B cell (primary cell): ENCODE data around the gene MYZAP. TPM values are rescaled to one million over a fixed set of nuclear protein-coding genes. Genes with fewer than 3 reads are reported as not detected.

ENCODE experiments used
- ATAC-seq: fragments of 200-7000 bp; cut with Tn5 transposase; one replicate; pipeline ENCODE4 v1.10.0; 2021; ENCODE audit warnings: low read depth, mild to moderate bottlenecking, moderate number of reproducible peaks, moderate library complexity
- CTCF ChIA-PET: fragments of 350-600 bp; sonication (Branson Sonifier 250); formaldehyde crosslinking; loops from one replicate; lab custom pipeline; 2021; ENCODE audit warnings: antibody characterized with exemption, inconsistent platforms; lab: Charles Lee
- POLR2A ChIA-PET: fragments of 350-600 bp; sonication (Branson Sonifier 250); formaldehyde crosslinking; loops from one replicate; lab custom pipeline; 2021; ENCODE audit warnings: antibody characterized with exemption; lab: Charles Lee
- DNase-seq: peaks from one replicate; pipeline ENCODE4 v3.0.0; 2013
- H2AFZ ChIP-seq: 2 replicates; pipeline ENCODE4 v1.6.1; 2012; ENCODE audit warnings: mild to moderate bottlenecking, low read depth, low read length; ENCODE audit not compliant: insufficient read depth, poor library complexity, severe bottlenecking
- H3K27ac ChIP-seq, 2 donors: 1 replicate in 1 of 2; 2 replicates in 1 of 2; pipeline ENCODE4 v1.5.1; 2012 to 2013; ENCODE audit warnings: low read length in 2 of 2, mild to moderate bottlenecking in 2 of 2, moderate library complexity in 1 of 2
- H3K27me3 ChIP-seq, 4 experiments: fragments of 200-600 bp in 1 of 4; sonication (generic) in 1 of 4; replicated peaks in 1 of 4; 1 replicate in 2 of 4; 2 replicates in 2 of 4; pipeline versions ENCODE4 v1.6.1 to v1.7.0; 2013 to 2016; ENCODE audit warnings: low read length in 3 of 4, mild to moderate bottlenecking in 2 of 4, mixed read lengths in 1 of 4, moderate library complexity in 1 of 4; ENCODE audit not compliant: insufficient read depth in 4 of 4, control insufficient read depth in 3 of 4; ENCODE audit errors: control extremely low read depth in 1 of 4
- H3K36me3 ChIP-seq, 2 experiments: replicated peaks in 1 of 2; 1 replicate in 1 of 2; 2 replicates in 1 of 2; pipeline versions ENCODE4 v1.6.1 to v1.7.1; 2013; ENCODE audit warnings: low read length in 1 of 2; ENCODE audit not compliant: insufficient read depth in 2 of 2, control insufficient read depth in 1 of 2; ENCODE audit errors: control extremely low read depth in 1 of 2, extremely low read depth in 1 of 2
- H3K4me1 ChIP-seq, 2 donors: fragments of 200-600 bp in 1 of 2; sonication (generic) in 1 of 2; 1 replicate in 1 of 2; 2 replicates in 1 of 2; pipeline versions ENCODE4 v1.5.1 to v1.6.1; 2013 to 2017; ENCODE audit warnings: low read length in 2 of 2; ENCODE audit not compliant: control insufficient read depth in 2 of 2, insufficient read depth in 2 of 2
- H3K4me2 ChIP-seq: replicated peaks from 2 replicates; pipeline ENCODE3; 2012; ENCODE audit warnings: mild to moderate bottlenecking, low read depth, low read length; ENCODE audit not compliant: poor library complexity, severe bottlenecking
- H3K4me3 ChIP-seq, 5 experiments: fragments of 200-600 bp in 1 of 5; sonication (generic) in 1 of 5; 1 replicate in 3 of 5; 2 replicates in 2 of 5; pipeline versions ENCODE4 v1.5.1 to v1.7.0; 2011 to 2016; ENCODE audit warnings: low read length in 4 of 5, mild to moderate bottlenecking in 4 of 5, low read depth in 2 of 5, control low read depth in 1 of 5, moderate library complexity in 1 of 5; ENCODE audit not compliant: insufficient read depth in 1 of 5; ENCODE audit errors: control extremely low read depth in 1 of 5, extremely low read depth in 1 of 5
- H3K79me2 ChIP-seq: fragments of 200-600 bp; sonication (generic); one replicate; pipeline ENCODE4 v1.6.0; 2016; ENCODE audit warnings: low read length; ENCODE audit not compliant: control insufficient read depth, insufficient read depth
- H3K9ac ChIP-seq: fragments of 200-600 bp; sonication (generic); 2 replicates; pipeline ENCODE4 v1.6.1; 2017; ENCODE audit warnings: mild to moderate bottlenecking, low read length, moderate library complexity
- H3K9me3 ChIP-seq, 3 donors: one replicate each; pipeline versions ENCODE4 v1.6.1 to v1.7.1; 2013; ENCODE audit warnings: low read length in 2 of 3; ENCODE audit not compliant: control insufficient read depth in 2 of 3, insufficient read depth in 1 of 3; ENCODE audit errors: control extremely low read depth in 1 of 3
- H4K20me1 ChIP-seq: 2 replicates; pipeline ENCODE4 v1.6.0; 2012; ENCODE audit warnings: mild to moderate bottlenecking, low read length; ENCODE audit not compliant: insufficient read depth, control insufficient read depth, poor library complexity, severe bottlenecking
- H3K27ac Mint-ChIP-seq: one replicate; pipeline ENCODE4 v1.8.0; 2021; ENCODE audit warnings: mixed read lengths
- H3K27me3 Mint-ChIP-seq: one replicate; pipeline ENCODE4 v1.8.0; 2021; ENCODE audit warnings: mixed read lengths
- H3K4me1 Mint-ChIP-seq: one replicate; pipeline ENCODE4 v1.8.0; 2021; ENCODE audit warnings: mixed read lengths
- H3K4me3 Mint-ChIP-seq: one replicate; pipeline ENCODE4 v1.8.0; 2021; ENCODE audit warnings: mixed read lengths
- H3K9me3 Mint-ChIP-seq: one replicate; pipeline ENCODE4 v1.8.0; 2022; ENCODE audit warnings: mixed read lengths; ENCODE audit not compliant: insufficient read depth
- CTCF ChIP-seq: fragments of 200-600 bp; IDR thresholded peaks from one replicate; pipeline ENCODE4 v1.8.0; 2022; ENCODE audit warnings: antibody characterized with exemption, mild to moderate bottlenecking
- EZH2 ChIP-seq: IDR thresholded peaks from 2 replicates; pipeline ENCODE4 v1.6.1; 2012; ENCODE audit warnings: borderline replicate concordance, low read depth, mild to moderate bottlenecking, moderate library complexity, low read length; ENCODE audit not compliant: insufficient read depth, poor library complexity, severe bottlenecking
- WGBS: methylation state at CpG from one replicate; pipeline ENCODE4 v1.1.5; 2013; ENCODE audit warnings: missing lambda C conversion rate; ENCODE audit not compliant: insufficient coverage; 5-methylcytosine and 5-hydroxymethylcytosine counted together
- intact Hi-C: fragments of 100-400 bp; cut with micrococcal nuclease; formaldehyde crosslinking; loops from one replicate; pipeline ENCODE4 v1.10.0; 2022
- polyA plus RNA-seq: library from polyadenylated mRNA; depleted of rRNA; stranded (reverse); fragments of >200 nt; gene quantifications from 2 replicates; pipeline ENCODE4 v1.2.3, GENCODE V29; 2012
- total RNA-seq, 2 donors: library from RNA; stranded (reverse); fragments of 120-200 nt in 1 of 2; gene quantifications; 1 replicate in 1 of 2; 2 replicates in 1 of 2; pipeline versions ENCODE4 v1.2.3 to v1.2.4, GENCODE V29; 2013 to 2022

The MYZAP gene
- total and polyA plus RNA-seq, 2 donors (not counting 1 experiment from before 2014, with no cell fraction given): 1.0 to 2.8 TPM

- DNase-seq: no peak
- no peak overlapping the region for H3K27ac ChIP-seq
- H3K4me1 ChIP-seq: no peaks in the 10 kb centered on the region
- H3K79me2 ChIP-seq: no peaks in the 10 kb centered on the region
- H3K36me3 ChIP-seq: no peaks in the 10 kb centered on the region
- ChIA-PET CTCF (interaction anchor here (1.1 kb wide), 2 partner anchors 9 to 29 kb away, joined by 3 read pairs; no protein-coding TSS in a partner anchor), POLR2A (no interaction called here)
- no peaks in the 10 kb centered on the region for H3K4me1 Mint-ChIP-seq
- no peak overlapping the region for H3K4me3 Mint-ChIP-seq
- no peaks in the 10 kb centered on the region for H4K20me1 ChIP-seq
- H3K27me3 ChIP-seq: no peaks in the 10 kb centered on the region
- intact Hi-C loops: no loop called here
- ATAC-seq: no peak
- no peak overlapping the region for H3K4me2 ChIP-seq
- H2AFZ ChIP-seq: no peak overlapping the region
- WGBS: no CpG with 5 or more reads among the region's 2 CpGs
- TF ChIP-seq CTCF (no peak), EZH2 (no peak)
- H3K27me3 Mint-ChIP-seq: no peaks in the 10 kb centered on the region
- no peaks in the 10 kb centered on the region for H3K9me3 ChIP-seq
- H3K27ac Mint-ChIP-seq: no peak overlapping the region
- H3K9ac ChIP-seq: no peak overlapping the region
- H3K9me3 Mint-ChIP-seq: no peaks in the 10 kb centered on the region
- no peak overlapping the region for H3K4me3 ChIP-seq
Observed at GRCh38 chr15:57734860-57735259, 143.2 kb downstream of the MYZAP start.

Other genes starting within 250 kb of the MYZAP start
- 0.12 and 0.24 TPM in 2 replicates for gene CGNL1, start 215.4 kb upstream of the MYZAP start, total RNA-seq
- 0.03 TPM in 1 of 2 replicates, not detected in the other for gene CGNL1, start 215.4 kb upstream of the MYZAP start, polyA plus RNA-seq
- 67.4 and 73.2 TPM in 2 replicates for gene POLR2M, start 114.8 kb downstream of the MYZAP start, total RNA-seq
- gene POLR2M, start 114.8 kb downstream of the MYZAP start, polyA plus RNA-seq: 17.0 and 20.4 TPM in 2 replicates